Measurements from ENCODE around the gene PHIP.
A peak's percentile ranks its signal among the peaks of the same experiment; 100 is the strongest.

Gene PHIP

GRCh38 chr6:79010422-79010821, 67.6 kb downstream of the PHIP start:
- DNase-seq (ENCODE audit: low read depth, low spot score): no peak

GRCh38 chr6:79009819-79010218, 68.2 kb downstream of the PHIP start:
- DNase-seq (ENCODE audit: low read depth, low spot score): no peak

GRCh38 chr6:79005497-79005896, 72.6 kb downstream of the PHIP start:
- DNase-seq (ENCODE audit: low read depth, low spot score): no peak

- DNase-seq (ENCODE audit: low read depth, low spot score): no peak
Observed at GRCh38 chr6:79005024-79005423, 73.0 kb downstream of the PHIP start.

GRCh38 chr6:79004239-79004638, 73.8 kb downstream of the PHIP start:
- no peak for DNase-seq (ENCODE audit: low read depth, low spot score)

GRCh38 chr6:79001415-79001814, 76.6 kb downstream of the PHIP start:
- no peak for DNase-seq (ENCODE audit: low read depth, low spot score)

GRCh38 chr6:78999737-79000136, 78.3 kb downstream of the PHIP start:
- DNase-seq (ENCODE audit: low read depth, low spot score): no peak

GRCh38 chr6:78995946-78996345, 82.1 kb downstream of the PHIP start:
- no peak for DNase-seq (ENCODE audit: low read depth, low spot score)

GRCh38 chr6:78995346-78995745, 82.7 kb downstream of the PHIP start:
- no peak for DNase-seq (ENCODE audit: low read depth, low spot score)

GRCh38 chr6:78993955-78994354, 84.1 kb downstream of the PHIP start:
- DNase-seq (ENCODE audit: low read depth, low spot score): no peak

GRCh38 chr6:78989191-78989590, 88.9 kb downstream of the PHIP start:
- DNase-seq (ENCODE audit: low read depth, low spot score): no peak

- no peak for DNase-seq (ENCODE audit: low read depth, low spot score)
Observed at GRCh38 chr6:78986161-78986560, 91.9 kb downstream of the PHIP start.

GRCh38 chr6:78984225-78984950, 93.7 kb downstream of the PHIP start:
- no peak for DNase-seq (ENCODE audit: low read depth, low spot score)

GRCh38 chr6:78967191-78967590, 110.9 kb downstream of the PHIP start:
- DNase-seq (ENCODE audit: low read depth, low spot score): no peak

GRCh38 chr6:78966542-78966941, 111.5 kb downstream of the PHIP start:
- no peak for DNase-seq (ENCODE audit: low read depth, low spot score)

GRCh38 chr6:78962448-78962847, 115.6 kb downstream of the PHIP start:
- no peak for DNase-seq (ENCODE audit: low read depth, low spot score)

- no peak for DNase-seq (ENCODE audit: low read depth, low spot score)
Observed at GRCh38 chr6:78954740-78955139, 123.3 kb downstream of the PHIP start.

- no peak for DNase-seq (ENCODE audit: low read depth, low spot score)
Observed at GRCh38 chr6:78953798-78954197, 124.3 kb downstream of the PHIP start.

GRCh38 chr6:78952362-78952761, 125.7 kb downstream of the PHIP start:
- no peak for DNase-seq (ENCODE audit: low read depth, low spot score)

- DNase-seq (ENCODE audit: low read depth, low spot score): no peak
Observed at GRCh38 chr6:78948785-78949184, 129.3 kb downstream of the PHIP start.

- DNase-seq (ENCODE audit: low read depth, low spot score): peak; percentile 6
Observed at GRCh38 chr6:78947962-78948361, 130.1 kb downstream of the PHIP start.

- DNase-seq (ENCODE audit: low read depth, low spot score): no peak
Observed at GRCh38 chr6:78947529-78947928, 130.5 kb downstream of the PHIP start.

GRCh38 chr6:78942446-78942845, 135.6 kb downstream of the PHIP start:
- DNase-seq (ENCODE audit: low read depth, low spot score): no peak

- no peak for DNase-seq (ENCODE audit: low read depth, low spot score)
Observed at GRCh38 chr6:78936515-78936914, 141.5 kb downstream of the PHIP start.

Data from smooth muscle cell of the brain vasculature (primary cell).